Kidney epithelial cell (primary cell): Measurements from ENCODE around the gene SLC29A4. TPM values are rescaled to one million over a fixed set of nuclear protein-coding genes. Genes with fewer than 3 reads are reported as not detected.
"Not testable (repeated sequence)": the region's sequence is repeated elsewhere in the genome, so short reads cannot be mapped to it uniquely, and the experiment has no call there.

Experiments used
- DNase-seq: peaks from one replicate; pipeline ENCODE4 v3.0.0-alpha.2; 2010; ENCODE audit warnings: low read depth
- H3K27me3 ChIP-seq: 2 replicates; pipeline ENCODE4 v1.6.0; 2011; ENCODE audit warnings: low read length; ENCODE audit not compliant: control insufficient read depth, insufficient read depth
- H3K36me3 ChIP-seq: 2 replicates; pipeline ENCODE4 v1.5.1; 2011; ENCODE audit warnings: low read length; ENCODE audit not compliant: control insufficient read depth, insufficient read depth
- H3K4me3 ChIP-seq: 2 replicates; pipeline ENCODE4 v1.5.1; 2011; ENCODE audit warnings: low read depth, mild to moderate bottlenecking, control low read depth, low read length
- total RNA-seq: library from RNA; depleted of rRNA; stranded (reverse); fragments of >200 nt; gene quantifications from 2 replicates; pipeline ENCODE4 v1.2.3, GENCODE V29; 2015
- TF ChIP-seq, protein P1 (sequence below): IDR thresholded peaks from 2 replicates; pipeline ENCODE4 v1.5.1; 2011; ENCODE audit warnings: mild to moderate bottlenecking, moderate library complexity, low read length, control low read depth, inconsistent platforms; ENCODE audit not compliant: insufficient read depth, poor library complexity, severe bottlenecking

The SLC29A4 gene
- total RNA-seq, 1 donor from 2014 or later, result 6.1 TPM

DNA sequence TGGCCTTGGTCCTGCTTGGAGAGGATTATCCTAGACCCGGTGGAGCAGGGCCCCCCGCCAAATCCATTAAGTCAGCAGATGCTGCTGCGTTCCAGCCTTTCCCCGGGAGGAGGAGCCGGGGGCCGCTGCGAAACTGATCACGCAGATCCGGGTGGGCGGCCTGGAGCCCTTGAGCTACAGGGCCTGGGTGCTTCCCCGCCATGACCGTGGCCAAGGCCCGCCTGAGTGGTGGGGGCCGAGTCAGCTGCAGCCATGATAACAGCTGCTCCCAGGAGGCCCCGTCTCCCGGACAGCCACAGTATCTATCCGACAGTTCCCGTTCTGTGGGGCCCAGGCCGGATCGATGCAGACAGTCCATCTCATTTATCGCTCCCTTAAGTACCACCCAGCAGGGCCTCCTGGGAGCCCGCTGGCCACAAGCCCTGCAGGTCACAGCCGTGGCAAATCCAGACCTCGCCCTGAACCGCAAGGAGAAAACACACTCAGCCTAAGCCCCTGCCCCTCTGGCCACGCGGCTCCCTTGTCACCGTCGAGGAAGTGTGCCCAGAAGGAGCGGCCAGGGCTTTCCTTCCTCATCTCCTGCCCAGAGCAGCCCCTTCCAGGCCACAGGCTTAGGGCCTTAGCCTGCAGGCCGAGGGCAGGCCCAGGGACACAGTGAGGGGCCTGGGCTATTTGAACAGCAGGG is 34.4 kb upstream of the SLC29A4 start:
- H3K27me3 ChIP-seq, result peaks cover 12% of the 10 kb centered on the region
- no peaks in the 10 kb centered on the region for H3K36me3 ChIP-seq
- no peak overlapping the region for H3K4me3 ChIP-seq
- TF ChIP-seq, protein P1, sequence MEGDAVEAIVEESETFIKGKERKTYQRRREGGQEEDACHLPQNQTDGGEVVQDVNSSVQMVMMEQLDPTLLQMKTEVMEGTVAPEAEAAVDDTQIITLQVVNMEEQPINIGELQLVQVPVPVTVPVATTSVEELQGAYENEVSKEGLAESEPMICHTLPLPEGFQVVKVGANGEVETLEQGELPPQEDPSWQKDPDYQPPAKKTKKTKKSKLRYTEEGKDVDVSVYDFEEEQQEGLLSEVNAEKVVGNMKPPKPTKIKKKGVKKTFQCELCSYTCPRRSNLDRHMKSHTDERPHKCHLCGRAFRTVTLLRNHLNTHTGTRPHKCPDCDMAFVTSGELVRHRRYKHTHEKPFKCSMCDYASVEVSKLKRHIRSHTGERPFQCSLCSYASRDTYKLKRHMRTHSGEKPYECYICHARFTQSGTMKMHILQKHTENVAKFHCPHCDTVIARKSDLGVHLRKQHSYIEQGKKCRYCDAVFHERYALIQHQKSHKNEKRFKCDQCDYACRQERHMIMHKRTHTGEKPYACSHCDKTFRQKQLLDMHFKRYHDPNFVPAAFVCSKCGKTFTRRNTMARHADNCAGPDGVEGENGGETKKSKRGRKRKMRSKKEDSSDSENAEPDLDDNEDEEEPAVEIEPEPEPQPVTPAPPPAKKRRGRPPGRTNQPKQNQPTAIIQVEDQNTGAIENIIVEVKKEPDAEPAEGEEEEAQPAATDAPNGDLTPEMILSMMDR, result no peak
- DNase-seq, result no peak

DNA sequence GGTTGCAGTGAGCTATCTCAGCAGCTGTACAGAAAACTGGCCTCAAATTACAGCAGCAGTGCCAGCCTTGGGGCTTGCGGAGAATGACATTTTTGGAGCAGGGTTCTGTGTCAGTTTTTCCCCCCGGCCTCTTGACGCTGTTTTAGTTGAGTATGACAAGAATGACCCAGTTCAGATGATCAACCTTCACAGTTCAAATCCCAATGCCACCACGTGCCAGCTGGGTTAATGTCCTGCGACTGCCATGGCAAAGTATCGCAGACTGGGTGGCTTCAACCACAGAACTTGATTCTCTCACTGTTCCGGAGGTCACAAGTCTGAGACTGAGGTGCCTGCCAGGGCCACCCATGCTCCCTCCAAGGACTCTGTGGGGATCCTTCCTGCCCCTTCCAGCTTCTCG is 32.0 kb upstream of the SLC29A4 start:
- not testable (repeated sequence) for DNase-seq, H3K4me3 ChIP-seq, H3K36me3 ChIP-seq
- H3K27me3 ChIP-seq, result peaks cover 11% of the 10 kb centered on the region

DNA sequence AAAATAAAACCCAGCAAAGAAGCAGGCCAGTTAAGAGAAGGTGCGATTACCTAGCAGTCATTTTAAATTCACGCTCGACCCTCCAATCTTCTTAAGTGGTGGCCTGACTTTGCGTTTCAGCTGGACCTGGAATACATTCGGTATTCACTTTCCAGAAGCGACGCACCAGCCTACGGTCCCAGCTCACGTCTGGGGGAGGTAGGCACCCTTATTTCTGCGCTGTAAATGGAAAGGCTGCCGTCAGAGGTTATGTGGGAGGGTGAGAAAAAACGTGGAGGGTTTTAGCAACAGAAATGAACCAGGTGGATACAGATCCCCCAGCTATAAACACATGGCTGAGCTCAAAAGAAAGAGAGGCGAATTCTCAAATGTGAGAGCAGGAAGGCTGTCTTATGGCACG is 29.2 kb upstream of the SLC29A4 start:
- not testable (repeated sequence) for DNase-seq, H3K36me3 ChIP-seq, H3K4me3 ChIP-seq
- H3K27me3 ChIP-seq, result peaks cover 11% of the 10 kb centered on the region

DNA sequence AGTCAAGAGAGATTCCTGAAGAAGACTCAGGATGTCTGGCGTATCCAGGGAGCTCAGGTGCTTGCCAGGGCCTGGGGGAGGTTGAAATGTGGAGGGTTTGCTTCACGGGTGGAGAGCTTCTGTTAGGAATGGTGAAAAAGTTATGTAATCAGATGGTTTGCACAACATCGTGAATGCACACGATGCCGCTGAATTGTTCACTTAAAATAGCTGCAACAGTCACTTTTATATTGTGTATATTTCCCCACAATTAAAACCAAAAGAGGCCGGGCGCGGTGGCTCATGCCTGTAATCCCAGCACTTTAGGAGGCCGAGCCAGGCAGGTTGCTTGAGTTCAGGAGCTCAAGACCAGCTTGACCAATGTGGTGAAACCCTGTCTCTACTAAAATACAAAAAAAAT is 28.4 kb upstream of the SLC29A4 start:
- H3K36me3 ChIP-seq, H3K4me3 ChIP-seq, DNase-seq: not testable (repeated sequence)
- peaks cover 11% of the 10 kb centered on the region for H3K27me3 ChIP-seq

DNA sequence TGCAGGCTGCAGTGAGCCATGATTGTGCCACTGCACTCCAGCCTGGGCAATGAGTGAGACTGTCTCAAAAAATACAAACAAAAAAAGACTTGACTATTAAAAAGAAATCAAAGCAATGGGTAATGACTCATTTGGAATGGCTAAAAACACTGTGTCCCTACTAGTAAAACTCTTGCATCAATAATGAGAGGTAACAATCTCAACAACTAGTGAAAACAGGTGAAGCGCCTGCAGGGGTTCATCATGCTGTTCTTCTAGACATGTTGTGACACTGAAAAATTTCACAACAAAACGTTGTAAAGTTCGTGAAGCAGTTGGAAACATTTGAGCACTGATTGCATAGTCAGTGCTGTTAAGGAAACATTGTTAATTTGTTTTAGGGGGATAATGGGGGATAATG is 26.9 kb upstream of the SLC29A4 start:
- Histone ChIP-seq H3K4me3 (no peak overlapping the region), H3K36me3 (no peaks in the 10 kb centered on the region), H3K27me3 (peaks cover 9% of the 10 kb centered on the region)
- DNase-seq, result no peak
- TF ChIP-seq, protein P1, result no peak

DNA sequence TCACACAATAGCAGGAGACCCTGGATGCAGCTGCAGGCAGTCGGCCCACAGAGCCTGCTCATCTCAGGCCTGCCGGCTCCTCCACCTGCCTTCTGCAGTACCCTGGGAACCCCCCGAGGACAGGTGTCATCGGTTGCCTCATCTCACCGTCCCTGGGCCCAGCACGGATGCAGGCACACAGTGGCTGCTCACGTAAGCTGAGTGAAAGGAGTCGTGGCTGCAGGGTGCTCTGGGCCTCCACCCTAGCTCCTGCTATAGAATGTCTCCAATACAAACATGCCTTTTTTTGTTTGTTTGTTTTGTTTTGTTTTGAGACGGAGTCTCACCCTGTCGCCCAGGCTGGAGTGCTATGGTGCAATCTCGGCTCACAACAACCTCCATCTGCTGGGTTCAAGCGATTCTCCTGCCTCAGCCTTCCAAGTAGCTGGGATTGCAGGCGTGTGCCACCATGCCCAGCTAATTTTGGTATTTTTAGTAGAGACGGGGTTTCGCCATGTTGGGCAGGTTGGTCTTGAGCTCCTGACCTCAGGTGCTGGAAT is 22.1 kb upstream of the SLC29A4 start:
- DNase-seq, result not testable (repeated sequence)

DNA sequence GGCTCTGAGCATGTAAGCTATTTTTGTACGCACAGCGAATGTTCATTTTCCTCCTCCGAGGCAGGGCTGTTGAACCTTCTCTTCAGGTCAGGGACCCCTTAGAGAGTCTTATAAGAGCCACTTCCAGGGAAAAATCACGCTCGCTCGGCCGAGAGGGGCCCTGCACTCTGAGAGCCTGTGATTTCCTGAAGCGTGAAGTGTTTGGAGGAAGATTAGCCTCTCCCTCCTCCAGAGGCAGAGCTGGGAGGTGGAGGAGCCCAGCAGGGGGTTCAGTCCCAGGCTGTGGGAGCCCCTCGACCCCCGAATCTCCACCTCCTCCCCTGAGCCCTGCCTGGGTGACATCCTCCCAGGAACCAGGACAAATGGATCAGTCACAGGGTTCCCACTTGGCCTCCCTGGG is 19.7 kb upstream of the SLC29A4 start:
- H3K4me3 ChIP-seq, H3K27me3 ChIP-seq, H3K36me3 ChIP-seq, DNase-seq: not testable (repeated sequence)

More for the DNA sequence above, 22.1 kb upstream of the SLC29A4 start:
- not testable (repeated sequence) for H3K27me3 ChIP-seq, H3K4me3 ChIP-seq, H3K36me3 ChIP-seq

DNA sequence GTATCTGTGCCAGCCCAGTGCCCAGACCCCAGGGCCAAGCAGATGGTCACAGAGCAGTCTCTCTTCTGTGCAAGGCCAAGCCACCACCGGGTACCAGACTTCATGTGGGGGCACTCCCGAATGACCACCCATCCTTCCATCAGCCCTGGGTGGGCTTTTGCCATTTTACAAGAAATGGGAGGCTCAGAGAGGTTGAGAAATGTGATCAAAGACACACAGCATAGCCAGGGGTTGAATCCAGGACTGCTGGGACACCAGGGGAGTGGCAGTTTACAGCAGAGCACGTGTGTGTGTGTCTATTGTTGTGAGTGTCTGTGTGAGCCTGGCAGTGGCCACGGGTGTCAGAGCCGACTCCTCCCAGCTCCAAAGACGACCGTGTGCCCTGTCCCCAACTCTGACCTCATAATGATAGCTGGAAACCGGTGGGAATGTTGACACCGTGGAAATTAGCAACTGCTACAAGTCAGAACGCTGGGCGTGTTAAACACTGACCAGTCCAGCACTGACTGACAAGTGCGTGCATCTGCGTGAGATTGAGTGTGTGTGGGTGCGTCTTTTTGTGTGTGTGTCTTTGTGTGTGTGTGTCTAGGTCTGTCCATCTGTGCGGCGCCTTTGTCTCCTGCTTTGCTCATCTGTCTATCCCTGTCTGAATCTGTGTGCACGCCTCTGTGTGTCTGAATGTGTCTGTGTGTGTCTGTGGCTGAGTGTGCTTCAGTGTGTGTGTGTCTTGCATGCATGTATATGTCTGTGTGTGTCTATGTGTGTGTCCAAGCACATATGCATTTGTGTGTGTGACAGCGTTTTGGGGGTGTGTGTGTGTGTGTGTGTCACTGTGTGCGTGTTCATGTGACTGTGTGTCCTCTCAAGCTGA is 17.2 kb upstream of the SLC29A4 start:
- TF ChIP-seq, protein P1, result no peak
- Histone ChIP-seq H3K36me3 (no peaks in the 10 kb centered on the region), H3K27me3 (peaks cover 6% of the 10 kb centered on the region), H3K4me3 (no peak overlapping the region)
- no peak for DNase-seq
